ENCODE data around the gene AGO4.

GRCh38 chr1:35863136-35863535 is 55.3 kb downstream of the AGO4 start:
- TF ChIP-seq POLR2A (IDR thresholded peaks at IDR 0.05), result no peak
- no peak for TF ChIP-seq CTCF (IDR thresholded peaks at IDR 0.05)

Data from Peyer's patch (tissue), 4 donors.